Keratinocyte (primary cell): ENCODE results near the gene MAZ. TPM values are rescaled to one million over a fixed set of nuclear protein-coding genes. Genes with fewer than 3 reads are reported as not detected.
A peak's percentile ranks its signal among the peaks of the same experiment; 100 is the strongest.
"Not testable (repeated sequence)": the region's sequence is repeated elsewhere in the genome, so short reads cannot be mapped to it uniquely, and the experiment has no call there.

Experiments used
- DNase-seq: peaks from one replicate; pipeline ENCODE4 v3.0.0-alpha.2; 2011; ENCODE audit warnings: low read depth, missing footprints, low spot score
- FAIRE-seq: peaks from 2 replicates; lab custom pipeline; 2011; peaks lifted over from hg19 to GRCh38; lab: Jason Lieb, UNC
- H2AFZ ChIP-seq: 2 replicates; pipeline ENCODE4 v1.6.0; 2012; ENCODE audit warnings: low read length, control low read depth, inconsistent platforms; ENCODE audit not compliant: control insufficient read depth
- H3K27ac ChIP-seq: 2 replicates; pipeline ENCODE4 v1.5.1; 2011; ENCODE audit warnings: low read length; ENCODE audit not compliant: control insufficient read depth, insufficient read depth
- H3K27me3 ChIP-seq: 3 replicates; pipeline ENCODE4 v1.6.0; 2011; ENCODE audit warnings: low read length; ENCODE audit not compliant: control insufficient read depth, insufficient read depth; ENCODE audit errors: extremely low read depth
- H3K36me3 ChIP-seq, 2 experiments: 2 replicates in 1 of 2; 3 replicates in 1 of 2; pipeline ENCODE4 v1.5.1; 2011; ENCODE audit warnings: low read length in 2 of 2, mild to moderate bottlenecking in 1 of 2; ENCODE audit not compliant: control insufficient read depth in 2 of 2, insufficient read depth in 2 of 2; ENCODE audit errors: extremely low read depth in 1 of 2
- H3K4me1 ChIP-seq: 3 replicates; pipeline ENCODE4 v1.5.1; 2011; ENCODE audit warnings: low read length; ENCODE audit not compliant: control insufficient read depth, insufficient read depth; ENCODE audit errors: extremely low read depth
- H3K4me2 ChIP-seq: 3 replicates; pipeline ENCODE4 v1.6.0; 2011; ENCODE audit warnings: low read depth, low read length; ENCODE audit not compliant: control insufficient read depth, insufficient read depth; ENCODE audit errors: extremely low read depth
- H3K4me3 ChIP-seq, 3 experiments: fragments of 200-600 bp in 1 of 3; sonication (generic) in 1 of 3; 2 replicates in 2 of 3; 3 replicates in 1 of 3; pipeline ENCODE4 v1.5.1; 2011 to 2016; ENCODE audit warnings: low read length in 3 of 3, mild to moderate bottlenecking in 3 of 3, control low read depth in 2 of 3, inconsistent platforms in 1 of 3, low read depth in 1 of 3, mixed read lengths in 1 of 3, mixed run types in 1 of 3, moderate library complexity in 1 of 3; ENCODE audit not compliant: control insufficient read depth in 2 of 3, insufficient read depth in 2 of 3; ENCODE audit errors: extremely low read depth in 1 of 3
- H3K79me2 ChIP-seq: 2 replicates; pipeline ENCODE4 v1.6.0; 2012; ENCODE audit warnings: low read length; ENCODE audit not compliant: control insufficient read depth, insufficient read depth
- H3K9ac ChIP-seq: 3 replicates; pipeline ENCODE4 v1.6.0; 2011; ENCODE audit warnings: low read length; ENCODE audit not compliant: control insufficient read depth, insufficient read depth; ENCODE audit errors: extremely low read depth
- H3K9me1 ChIP-seq: 3 replicates; pipeline ENCODE4 v1.6.0; 2011; ENCODE audit warnings: low read length; ENCODE audit not compliant: control insufficient read depth, insufficient read depth; ENCODE audit errors: extremely low read depth
- H3K9me3 ChIP-seq: 2 replicates; pipeline ENCODE4 v1.5.1; 2012; ENCODE audit warnings: low read depth, low read length; ENCODE audit not compliant: control insufficient read depth
- H4K20me1 ChIP-seq: 3 replicates; pipeline ENCODE4 v1.6.0; 2011; ENCODE audit warnings: low read length; ENCODE audit not compliant: control insufficient read depth, insufficient read depth; ENCODE audit errors: extremely low read depth
- CTCF ChIP-seq, 3 experiments: IDR thresholded peaks in 1 of 3; conservative IDR thresholded peaks in 1 of 3; optimal IDR thresholded peaks in 1 of 3; 2 replicates in 2 of 3; 3 replicates in 1 of 3; pipeline versions ENCODE3 to v1.5.1; 2011; ENCODE audit warnings: low read length in 3 of 3, mild to moderate bottlenecking in 3 of 3, moderate library complexity in 2 of 3, control low read depth in 1 of 3, inconsistent platforms in 1 of 3; ENCODE audit not compliant: insufficient read depth in 2 of 3; ENCODE audit errors: extremely low read depth in 1 of 3
- EZH2 ChIP-seq: IDR thresholded peaks from one replicate; pipeline ENCODE4 v1.6.1; 2012; ENCODE audit warnings: inconsistent platforms, mild to moderate bottlenecking, low read length, moderate library complexity
- dilution Hi-C: fragments of 300-500 bp; cut with MboI; formaldehyde crosslinking; loops from one replicate; pipeline ENCODE4 v1.7.0; 2020; ENCODE audit warnings: low sequenced_read_pairs; ENCODE audit not compliant: extremely low pct_ligation_motif_present
- polyA plus RNA-seq, 5 experiments: library from polyadenylated mRNA; depleted of rRNA in 3 of 5; stranded (reverse) in 3 of 5; stranded (forward) in 1 of 5; unstranded in 1 of 5; fragments of >200 nt; gene quantifications; 1 replicate in 1 of 5; 2 replicates in 3 of 5; 3 replicates in 1 of 5; pipeline versions ENCODE4 v1.2.1 to v1.2.3, GENCODE V29; 2011 to 2012; ENCODE audit warnings: missing spikeins in 2 of 5, low read depth in 1 of 5, low replicate concordance in 1 of 5

The MAZ gene
- polyA plus RNA-seq, 1 donor (not counting 4 experiments of a cell fraction or from before 2014, with no cell fraction given): 48.5 TPM

GRCh38 chr16:29790949-29791844, 15.1 kb upstream of the MAZ start:
- H3K4me3 ChIP-seq: peak overlapping the region; percentile 72 to 91 (median 89)
- no peaks in the 10 kb centered on the region for H3K9me1 ChIP-seq
- FAIRE-seq (no peak), DNase-seq (no peak)
- peak overlapping the region; percentile 91 for H3K9ac ChIP-seq
- no peaks in the 10 kb centered on the region for H3K27me3 ChIP-seq
- H3K79me2 ChIP-seq: peaks cover 53% of the 10 kb centered on the region
- H3K27ac ChIP-seq: peak overlapping the region; percentile 79
- H2AFZ ChIP-seq: peak overlapping the region; percentile 96
- H3K36me3 ChIP-seq: peaks cover 0 to 2% of the 10 kb centered on the region in 2 experiments
- dilution Hi-C loops: no loop called here
- H4K20me1 ChIP-seq: no peaks in the 10 kb centered on the region
- peaks cover 21% of the 10 kb centered on the region for H3K4me1 ChIP-seq
- no peak for TF ChIP-seq CTCF (optimal IDR thresholded peaks at IDR 0.05 in 1 of 3, IDR thresholded peaks at IDR 0.05 in 1 of 3, conservative IDR thresholded peaks at IDR 0.05 in 1 of 3; ENCODE audit: extremely low read depth in 1 of 3, insufficient read depth in 2 of 3, low read length in 3 of 3)
- no peak for TF ChIP-seq EZH2
- peak overlapping the region; percentile 90 for H3K4me2 ChIP-seq
- H3K9me3 ChIP-seq: no peaks in the 10 kb centered on the region

DNA sequence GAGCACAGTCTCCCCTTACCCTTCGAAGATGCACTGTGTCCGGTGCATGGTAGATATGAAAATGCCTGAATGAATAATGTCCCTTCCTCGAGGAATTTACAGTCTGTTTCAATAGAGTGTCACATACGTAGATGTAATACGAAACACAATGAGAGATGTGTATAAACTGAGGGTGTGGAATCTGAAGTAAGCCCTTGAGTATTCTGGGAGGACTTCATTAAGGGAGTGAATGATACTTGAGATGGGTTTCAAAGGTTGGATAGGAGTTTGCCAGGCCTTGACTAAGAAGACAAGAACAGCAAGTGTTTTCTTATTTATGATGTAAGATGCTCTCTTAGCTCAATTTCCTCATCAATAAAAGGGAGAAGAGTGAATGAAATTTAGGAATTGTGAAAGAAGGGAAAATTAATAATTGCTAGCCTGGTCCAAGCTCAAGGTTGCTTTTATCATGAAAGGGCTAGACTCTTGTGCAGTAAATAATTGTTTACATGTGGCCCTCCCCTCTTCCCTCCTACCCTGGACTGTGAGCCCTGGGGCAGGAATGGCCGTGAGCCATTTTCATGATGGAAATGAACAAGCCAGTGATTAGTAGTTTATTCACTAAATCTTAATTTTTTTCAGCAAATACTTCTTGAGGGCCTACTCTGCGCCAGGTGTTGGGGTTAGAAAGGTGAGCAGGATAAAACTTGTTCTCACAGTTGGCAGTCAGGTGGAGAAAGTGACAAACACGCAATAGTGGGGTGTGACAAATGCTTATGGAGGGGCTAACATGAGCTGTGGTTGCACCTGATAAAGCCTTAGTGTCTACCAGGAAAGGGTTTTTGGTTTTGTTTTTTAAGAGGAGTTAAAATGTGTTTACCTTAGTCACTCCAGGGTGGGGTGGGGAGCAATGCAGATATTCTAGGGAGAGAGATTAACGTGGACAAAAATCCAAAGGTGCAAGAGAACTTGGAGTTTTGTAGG, 14.2 kb upstream of the MAZ start:
- H3K9me1 ChIP-seq: no peaks in the 10 kb centered on the region
- dilution Hi-C loops: no loop called here
- no peaks in the 10 kb centered on the region for H4K20me1 ChIP-seq
- H3K4me3 ChIP-seq: peak overlapping the region; percentile 72 to 91 (median 89)
- H3K9me3 ChIP-seq: no peaks in the 10 kb centered on the region
- peak overlapping the region; percentile 96 for H2AFZ ChIP-seq
- H3K27ac ChIP-seq: peak overlapping the region; percentile 79
- H3K36me3 ChIP-seq: peaks cover 1 to 9% of the 10 kb centered on the region in 2 experiments
- peaks cover 21% of the 10 kb centered on the region for H3K4me1 ChIP-seq
- H3K27me3 ChIP-seq: no peaks in the 10 kb centered on the region
- H3K9ac ChIP-seq: peak overlapping the region; percentile 91
- TF ChIP-seq EZH2 (no peak), CTCF (optimal IDR thresholded peaks at IDR 0.05 in 1 of 3, IDR thresholded peaks at IDR 0.05 in 1 of 3, conservative IDR thresholded peaks at IDR 0.05 in 1 of 3; ENCODE audit: extremely low read depth in 1 of 3, insufficient read depth in 2 of 3, low read length in 3 of 3) (no peak)
- DNase-seq (no peak), FAIRE-seq (no peak)
- H3K79me2 ChIP-seq: peaks cover 58% of the 10 kb centered on the region
- H3K4me2 ChIP-seq: peak overlapping the region; percentile 90

- not testable (repeated sequence) for H3K27ac ChIP-seq
Measured at GRCh38 chr16:29793153-29793552, 13.2 kb upstream of the MAZ start.

More at GRCh38 chr16:29793153-29793552, 13.2 kb upstream of the MAZ start:
- dilution Hi-C loops, H3K4me2 ChIP-seq, FAIRE-seq, H3K9ac ChIP-seq, H2AFZ ChIP-seq, H3K27me3 ChIP-seq, H3K4me3 ChIP-seq, DNase-seq, H4K20me1 ChIP-seq, H3K9me1 ChIP-seq, H3K9me3 ChIP-seq: not testable (repeated sequence)
- H3K36me3 ChIP-seq: peaks cover 2 to 13% of the 10 kb centered on the region in 2 experiments
- peaks cover 21% of the 10 kb centered on the region for H3K4me1 ChIP-seq
- peaks cover 58% of the 10 kb centered on the region for H3K79me2 ChIP-seq
